ENCODE data around the gene FAM114A1. TPM values are rescaled to one million over a fixed set of nuclear protein-coding genes. Genes with fewer than 3 reads are reported as not detected.
A peak's percentile ranks its signal among the peaks of the same experiment; 100 is the strongest.

FAM114A1 gene
- total and polyA plus RNA-seq, 2 experiments from 2014 or later, result 13.0 to 14.5 TPM

GRCh38 chr4:38858097-38858420 lies 9.5 kb upstream of the FAM114A1 start:
- DNase-seq (ENCODE audit: low spot score) (no peak), ATAC-seq (no peak)
- H3K27ac ChIP-seq (ENCODE audit: low read depth), result no peak overlapping the region
- no peak overlapping the region for H3K4me2 ChIP-seq
- H3K4me1 Mint-ChIP-seq, result peaks cover 17% of the 10 kb centered on the region
- H3K4me3 ChIP-seq, result no peak overlapping the region
- TF ChIP-seq POLR2AphosphoS5 (IDR thresholded peaks at IDR 0.05; ENCODE audit: low read depth) (no peak), JUNB (IDR thresholded peaks at IDR 0.05; ENCODE audit: unreplicated experiment) (no peak), EZH2phosphoT487 (IDR thresholded peaks at IDR 0.05; ENCODE audit: unreplicated experiment) (no peak)
- H3K36me3 ChIP-seq (ENCODE audit: insufficient read depth), result no peaks in the 10 kb centered on the region
- H3F3A ChIP-seq (replicated peaks; ENCODE audit: low read depth), result no peaks in the 10 kb centered on the region
- no peaks in the 10 kb centered on the region for H3K36me3 Mint-ChIP-seq (ENCODE audit: low read depth)
- H3K9me2 ChIP-seq (ENCODE audit: insufficient read depth), result no peaks in the 10 kb centered on the region
- H4K20me1 ChIP-seq (replicated peaks; ENCODE audit: insufficient read depth), result no peaks in the 10 kb centered on the region
- H3K27me3 ChIP-seq (ENCODE audit: insufficient read depth), result no peaks in the 10 kb centered on the region
- H3K4me3 Mint-ChIP-seq, result no peak overlapping the region
- 0 out of 2 replicates have a peak, but pooled peaks cover 4% of the 10 kb centered on the region for H3K4me1 ChIP-seq (ENCODE audit: insufficient read depth)
- no peaks in the 10 kb centered on the region for H3K79me2 ChIP-seq (replicated peaks; ENCODE audit: insufficient read depth)
- no peaks in the 10 kb centered on the region for H3K9me3 Mint-ChIP-seq
- peaks cover 8% of the 10 kb centered on the region for H3K27me3 Mint-ChIP-seq (ENCODE audit: insufficient read depth, low read depth, poor library complexity)
- peak overlapping the region; percentile 76 for H2AFZ ChIP-seq
- H3K27ac Mint-ChIP-seq, result peak overlapping the region; percentile 56

GRCh38 chr4:38859501-38859900 lies 8.1 kb upstream of the FAM114A1 start:
- Histone ChIP-seq H3K9me2 (ENCODE audit: insufficient read depth) (no peaks in the 10 kb centered on the region), H2AFZ (no peak overlapping the region), H3K4me2 (no peak overlapping the region), H4K20me1 (replicated peaks; ENCODE audit: insufficient read depth) (no peaks in the 10 kb centered on the region), H3K27me3 (ENCODE audit: insufficient read depth) (no peaks in the 10 kb centered on the region), H3K79me2 (replicated peaks; ENCODE audit: insufficient read depth) (no peaks in the 10 kb centered on the region), H3K36me3 (ENCODE audit: insufficient read depth) (no peaks in the 10 kb centered on the region), H3K4me1 (ENCODE audit: insufficient read depth) (0 out of 2 replicates have a peak, but pooled peaks cover 4% of the 10 kb centered on the region), H3K27ac (ENCODE audit: low read depth) (no peak overlapping the region), H3K4me3 (no peak overlapping the region), H3F3A (replicated peaks; ENCODE audit: low read depth) (no peaks in the 10 kb centered on the region)
- Mint-ChIP-seq H3K4me3 (no peak overlapping the region), H3K9me3 (no peaks in the 10 kb centered on the region), H3K4me1 (peaks cover 17% of the 10 kb centered on the region), H3K27me3 (ENCODE audit: insufficient read depth, low read depth, poor library complexity) (peaks cover 8% of the 10 kb centered on the region), H3K36me3 (ENCODE audit: low read depth) (no peaks in the 10 kb centered on the region), H3K27ac (no peak overlapping the region)
- DNase-seq (ENCODE audit: low spot score) (no peak), ATAC-seq (no peak)
- TF ChIP-seq EZH2 (IDR thresholded peaks at IDR 0.05; ENCODE audit: low read depth, unreplicated experiment) (no peak), CREB1 (CRISPR knock-in tag; IDR thresholded peaks at IDR 0.05; ENCODE audit: low read depth) (no peak), JUNB (IDR thresholded peaks at IDR 0.05; ENCODE audit: unreplicated experiment) (no peak), STAT1 (IDR thresholded peaks at IDR 0.05; ENCODE audit: unreplicated experiment) (no peak), NANOG (IDR thresholded peaks at IDR 0.05; ENCODE audit: borderline replicate concordance) (no peak), ZNF114 (CRISPR knock-in tag; IDR thresholded peaks at IDR 0.05) (no peak), EZH2phosphoT487 (IDR thresholded peaks at IDR 0.05; ENCODE audit: unreplicated experiment) (no peak), REST (IDR thresholded peaks at IDR 0.05; ENCODE audit: unreplicated experiment) (no peak), POLR2AphosphoS5 (IDR thresholded peaks at IDR 0.05; ENCODE audit: low read depth) (no peak), ZNF331 (CRISPR knock-in tag; IDR thresholded peaks at IDR 0.05; ENCODE audit: low read depth) (no peak)
- TF ChIP-seq, protein P1, sequence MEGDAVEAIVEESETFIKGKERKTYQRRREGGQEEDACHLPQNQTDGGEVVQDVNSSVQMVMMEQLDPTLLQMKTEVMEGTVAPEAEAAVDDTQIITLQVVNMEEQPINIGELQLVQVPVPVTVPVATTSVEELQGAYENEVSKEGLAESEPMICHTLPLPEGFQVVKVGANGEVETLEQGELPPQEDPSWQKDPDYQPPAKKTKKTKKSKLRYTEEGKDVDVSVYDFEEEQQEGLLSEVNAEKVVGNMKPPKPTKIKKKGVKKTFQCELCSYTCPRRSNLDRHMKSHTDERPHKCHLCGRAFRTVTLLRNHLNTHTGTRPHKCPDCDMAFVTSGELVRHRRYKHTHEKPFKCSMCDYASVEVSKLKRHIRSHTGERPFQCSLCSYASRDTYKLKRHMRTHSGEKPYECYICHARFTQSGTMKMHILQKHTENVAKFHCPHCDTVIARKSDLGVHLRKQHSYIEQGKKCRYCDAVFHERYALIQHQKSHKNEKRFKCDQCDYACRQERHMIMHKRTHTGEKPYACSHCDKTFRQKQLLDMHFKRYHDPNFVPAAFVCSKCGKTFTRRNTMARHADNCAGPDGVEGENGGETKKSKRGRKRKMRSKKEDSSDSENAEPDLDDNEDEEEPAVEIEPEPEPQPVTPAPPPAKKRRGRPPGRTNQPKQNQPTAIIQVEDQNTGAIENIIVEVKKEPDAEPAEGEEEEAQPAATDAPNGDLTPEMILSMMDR (conservative IDR thresholded peaks at IDR 0.05; ENCODE audit: low read depth in 2 of 2), result no peak

Measured in GM23338 (cell line).